ENCODE measurements around the gene HEXD.
"Not testable (repeated sequence)": the region's sequence is repeated elsewhere in the genome, so short reads cannot be mapped to it uniquely, and the experiment has no call there.

HEXD gene

GRCh38 chr17:82418001-82418986 is at the start of gene HEXD, which contains the start of gene OGFOD3:
HEXD (plus strand) TSS chr17:82418347; CDS start chr17:82419800, 1,453 bp downstream.
OGFOD3 (minus strand) TSS chr17:82418586; CDS start chr17:82418485, 101 bp downstream.
- no peak for DNase-seq (ENCODE audit: low read depth)
- TF ChIP-seq CTCF (IDR thresholded peaks at IDR 0.05; ENCODE audit: control insufficient read depth, insufficient read depth, low read depth, low read length, missing control alignments), result no peak
- peak within 1 kb of the TSS; percentile 76 for H3K4me3 ChIP-seq (ENCODE audit: control insufficient read depth, low read depth, low read length)

- DNase-seq (ENCODE audit: low read depth), result no peak
- no peak overlapping the region for H3K4me3 ChIP-seq (ENCODE audit: control insufficient read depth, low read depth, low read length)
- no peak for TF ChIP-seq CTCF (IDR thresholded peaks at IDR 0.05; ENCODE audit: control insufficient read depth, insufficient read depth, low read depth, low read length, missing control alignments)
These were observed 48.9 kb upstream of the HEXD start for GRCh38 chr17:82369211-82369610.

- no peak for DNase-seq (ENCODE audit: low read depth)
- no peak for TF ChIP-seq CTCF (IDR thresholded peaks at IDR 0.05; ENCODE audit: control insufficient read depth, insufficient read depth, low read depth, low read length, missing control alignments)
- peak overlapping the region; percentile 20 for H3K4me3 ChIP-seq (ENCODE audit: control insufficient read depth, low read depth, low read length)
These were observed 47.4 kb upstream of the HEXD start for GRCh38 chr17:82370471-82371332.

GRCh38 chr17:82371333-82372248 is 46.6 kb upstream of the HEXD start, which contains the start of gene UTS2R:
UTS2R (plus strand) TSS chr17:82371765; CDS start chr17:82374325, 2,560 bp downstream.
- no peak for DNase-seq (ENCODE audit: low read depth)

GRCh38 chr17:82372249-82373071 is 45.7 kb upstream of the HEXD start:
- no peak for TF ChIP-seq CTCF (IDR thresholded peaks at IDR 0.05; ENCODE audit: control insufficient read depth, insufficient read depth, low read depth, low read length, missing control alignments)
- no peak overlapping the region for H3K4me3 ChIP-seq (ENCODE audit: control insufficient read depth, low read depth, low read length)
- DNase-seq (ENCODE audit: low read depth), result no peak

More at GRCh38 chr17:82371333-82372248, 46.6 kb upstream of the HEXD start, which contains the start of gene UTS2R:
- TF ChIP-seq CTCF (IDR thresholded peaks at IDR 0.05; ENCODE audit: control insufficient read depth, insufficient read depth, low read depth, low read length, missing control alignments), result no peak
- H3K4me3 ChIP-seq (ENCODE audit: control insufficient read depth, low read depth, low read length), result peak within 1 kb of the TSS; percentile 20

- not testable (repeated sequence) for DNase-seq (ENCODE audit: low read depth); H3K4me3 ChIP-seq (ENCODE audit: control insufficient read depth, low read depth, low read length)
These were observed 45.1 kb upstream of the HEXD start for GRCh38 chr17:82373072-82373452.

Measured in AG09309 (cell line).